GM19452 (cell line): ENCODE measurements around the gene ZNF771.
"Not testable (repeated sequence)": the region's sequence is repeated elsewhere in the genome, so short reads cannot be mapped to it uniquely, and the experiment has no call there.

ENCODE experiments used
- ATAC-seq: cut with Tn5 transposase; IDR thresholded peaks from one replicate; pipeline ENCODE4 v1.9.1; 2021; ENCODE audit not compliant: unreplicated experiment

Gene ZNF771

DNA sequence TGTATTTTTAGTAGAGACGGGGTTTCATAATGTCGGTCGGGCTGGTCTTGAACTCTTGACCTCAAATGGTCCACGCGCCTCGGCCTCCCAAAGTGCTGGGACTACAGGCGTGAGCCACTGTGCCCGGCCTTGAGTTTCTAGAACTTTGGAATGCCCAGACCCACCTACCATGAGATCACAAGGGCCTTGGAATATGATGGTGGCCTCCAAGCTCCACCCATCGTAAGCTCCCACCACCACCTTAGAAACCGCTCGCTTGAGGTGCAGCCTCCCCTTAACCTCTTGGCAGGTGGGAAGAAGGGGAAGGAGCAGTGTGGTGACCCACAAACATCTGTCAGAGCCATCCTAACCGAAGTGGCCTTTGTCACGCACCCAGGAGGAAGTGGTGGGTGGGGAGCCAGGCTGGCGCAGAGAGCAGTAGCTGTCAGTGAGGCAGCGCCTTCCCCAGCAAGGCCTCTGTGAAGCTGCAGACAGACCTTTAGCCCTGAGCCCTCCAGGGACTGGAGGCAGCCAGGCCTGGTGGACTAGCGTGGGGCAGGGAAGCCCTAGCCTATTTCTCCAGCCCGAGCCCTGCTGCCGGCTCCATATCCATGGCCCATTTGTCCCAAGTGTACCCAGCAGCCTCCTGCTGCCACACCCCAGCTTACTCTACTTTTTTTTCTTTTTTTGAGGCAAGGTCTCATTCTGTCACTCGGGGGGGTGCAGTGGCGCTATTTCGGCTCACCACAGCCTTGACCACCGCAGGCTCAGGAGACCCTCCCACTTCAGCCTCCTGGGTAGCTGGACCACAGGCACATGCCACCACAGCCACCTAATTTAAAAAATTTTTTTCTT lies 51.4 kb downstream of the ZNF771 start:
- ATAC-seq: peak; percentile 87

DNA sequence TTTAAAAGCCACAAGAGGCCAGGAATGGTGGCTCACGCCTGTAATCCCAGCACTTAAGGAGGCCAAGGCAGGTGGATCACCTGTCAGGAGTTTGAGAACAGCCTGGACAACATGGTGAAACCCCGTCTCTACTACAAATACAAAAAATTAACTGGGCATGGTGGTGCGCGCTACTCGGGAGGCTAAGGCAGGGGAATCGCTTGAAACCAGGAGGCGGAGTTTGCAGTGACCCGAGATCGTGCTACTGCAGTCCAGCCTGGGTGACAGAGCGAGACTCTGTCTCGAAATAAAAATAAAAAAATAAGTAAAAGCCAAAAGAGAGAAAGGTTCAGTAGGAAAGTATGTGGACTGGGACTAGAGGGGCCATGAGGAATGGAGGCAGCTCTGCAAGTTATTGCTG lies 52.0 kb downstream of the ZNF771 start:
- no peak for ATAC-seq

DNA sequence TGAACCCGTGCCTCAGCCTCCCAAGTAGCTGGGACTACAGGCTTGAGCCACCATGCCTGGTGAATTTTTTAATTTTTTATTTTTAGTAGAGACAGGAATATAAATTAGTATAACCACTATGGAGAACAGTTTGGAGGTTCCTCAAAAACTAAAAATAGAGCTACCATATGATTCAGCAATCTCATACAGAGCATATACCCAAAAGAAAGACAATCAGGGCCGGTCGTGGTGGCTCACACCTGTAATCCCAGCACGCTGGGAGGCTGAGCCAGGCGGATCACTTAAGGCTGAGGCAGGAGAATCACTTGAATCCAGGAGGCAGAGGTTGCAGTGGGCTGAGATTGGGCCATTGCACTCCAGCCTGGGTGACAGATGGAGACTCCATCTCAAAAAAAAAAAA lies 54.0 kb downstream of the ZNF771 start:
- ATAC-seq: not testable (repeated sequence)

DNA sequence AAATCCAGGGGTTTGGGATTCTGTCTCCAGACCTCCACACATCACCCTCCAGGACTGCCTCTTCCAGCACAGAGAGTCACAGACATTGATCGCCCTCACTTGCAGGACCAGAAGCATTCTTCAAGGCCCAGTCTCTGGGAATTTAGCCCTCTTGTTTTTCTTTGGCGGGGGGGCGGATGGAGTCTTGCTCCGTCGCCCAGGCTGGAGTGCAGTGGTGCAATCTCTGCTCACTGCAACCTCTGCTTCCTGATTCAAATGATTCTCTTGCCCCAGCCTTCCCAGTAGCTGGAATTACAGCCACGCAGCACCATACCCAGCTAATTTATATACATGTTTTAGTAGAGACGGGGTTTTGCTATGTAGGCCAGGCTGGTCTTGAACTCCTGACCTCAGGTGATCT lies 56.7 kb downstream of the ZNF771 start:
- no peak for ATAC-seq
